Astrocyte of the spinal cord (primary cell): Measurements from ENCODE around the gene CPEB3.
A peak's percentile ranks its signal among the peaks of the same experiment; 100 is the strongest.

Experiments
- DNase-seq: peaks from one replicate; pipeline ENCODE4 v3.0.0; 2011; ENCODE audit warnings: low read depth, low spot score
- H3K4me3 ChIP-seq: 2 replicates; pipeline ENCODE4 v1.5.1; 2011; ENCODE audit warnings: low read depth, mild to moderate bottlenecking, low read length, moderate library complexity
- in situ Hi-C: cut with HindIII; loops from 2 replicates; pipeline ENCODE4 v1.10.0; 2017; ENCODE audit warnings: low sequenced_read_pairs
- TF ChIP-seq, protein P1 (sequence below): IDR thresholded peaks from 2 replicates; pipeline ENCODE4 v1.5.1; 2012; ENCODE audit warnings: low read depth, mild to moderate bottlenecking, low read length, inconsistent platforms

CPEB3 gene

DNA sequence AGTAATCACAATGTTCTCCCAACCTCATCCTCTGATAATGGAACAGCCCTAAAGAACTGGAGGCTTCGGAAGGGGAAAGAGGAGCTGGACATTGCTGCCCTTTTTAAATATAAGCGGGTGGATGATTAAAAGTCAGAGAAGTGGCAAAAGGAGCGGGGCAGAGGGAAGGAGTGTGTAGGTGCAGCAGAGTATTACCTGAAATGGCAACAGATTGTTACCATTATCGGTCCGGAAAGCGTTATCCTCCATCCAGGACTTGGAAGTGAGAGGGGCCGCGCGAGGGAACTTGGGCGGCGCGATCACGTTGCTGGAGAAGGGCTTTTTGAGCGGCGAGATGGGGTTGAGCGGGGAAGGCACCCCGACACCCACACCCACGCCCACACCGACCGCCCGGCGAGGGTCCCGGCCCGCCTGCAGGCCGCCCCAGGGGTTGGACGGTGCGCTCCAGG lies 51.7 kb downstream of the CPEB3 start:
- H3K4me3 ChIP-seq, result peak overlapping the region; percentile 67
- TF ChIP-seq, protein P1, sequence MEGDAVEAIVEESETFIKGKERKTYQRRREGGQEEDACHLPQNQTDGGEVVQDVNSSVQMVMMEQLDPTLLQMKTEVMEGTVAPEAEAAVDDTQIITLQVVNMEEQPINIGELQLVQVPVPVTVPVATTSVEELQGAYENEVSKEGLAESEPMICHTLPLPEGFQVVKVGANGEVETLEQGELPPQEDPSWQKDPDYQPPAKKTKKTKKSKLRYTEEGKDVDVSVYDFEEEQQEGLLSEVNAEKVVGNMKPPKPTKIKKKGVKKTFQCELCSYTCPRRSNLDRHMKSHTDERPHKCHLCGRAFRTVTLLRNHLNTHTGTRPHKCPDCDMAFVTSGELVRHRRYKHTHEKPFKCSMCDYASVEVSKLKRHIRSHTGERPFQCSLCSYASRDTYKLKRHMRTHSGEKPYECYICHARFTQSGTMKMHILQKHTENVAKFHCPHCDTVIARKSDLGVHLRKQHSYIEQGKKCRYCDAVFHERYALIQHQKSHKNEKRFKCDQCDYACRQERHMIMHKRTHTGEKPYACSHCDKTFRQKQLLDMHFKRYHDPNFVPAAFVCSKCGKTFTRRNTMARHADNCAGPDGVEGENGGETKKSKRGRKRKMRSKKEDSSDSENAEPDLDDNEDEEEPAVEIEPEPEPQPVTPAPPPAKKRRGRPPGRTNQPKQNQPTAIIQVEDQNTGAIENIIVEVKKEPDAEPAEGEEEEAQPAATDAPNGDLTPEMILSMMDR, result no peak
- in situ Hi-C loops, result no loop called here
- DNase-seq, result no peak

DNA sequence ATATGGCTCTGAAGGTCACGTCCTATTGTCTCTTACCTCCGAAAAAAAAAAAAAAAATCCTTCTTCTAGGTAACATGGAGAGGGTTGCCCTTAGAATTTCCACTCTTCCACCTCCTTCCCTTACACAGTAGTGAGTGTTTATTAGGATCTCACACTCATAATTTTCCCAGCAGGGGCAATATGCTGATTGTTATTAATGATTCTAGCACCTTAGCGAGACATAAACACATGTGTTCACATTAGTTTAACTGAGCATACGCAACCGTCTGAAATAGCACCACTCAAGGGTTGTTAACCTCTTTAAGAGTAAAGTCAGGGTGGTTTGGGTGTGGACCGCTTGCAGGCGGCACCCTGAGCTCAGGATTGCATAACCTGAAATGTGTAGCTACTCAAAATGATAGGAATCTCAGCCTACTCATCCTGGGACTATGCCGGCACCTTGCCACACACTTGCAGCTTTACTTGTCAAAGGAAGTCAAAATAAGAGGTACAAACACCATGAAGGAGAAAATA lies 52.2 kb downstream of the CPEB3 start:
- peak overlapping the region; percentile 67 for H3K4me3 ChIP-seq
- in situ Hi-C loops, result no loop called here
- TF ChIP-seq, protein P1, result no peak
- peak; percentile 26 for DNase-seq

DNA sequence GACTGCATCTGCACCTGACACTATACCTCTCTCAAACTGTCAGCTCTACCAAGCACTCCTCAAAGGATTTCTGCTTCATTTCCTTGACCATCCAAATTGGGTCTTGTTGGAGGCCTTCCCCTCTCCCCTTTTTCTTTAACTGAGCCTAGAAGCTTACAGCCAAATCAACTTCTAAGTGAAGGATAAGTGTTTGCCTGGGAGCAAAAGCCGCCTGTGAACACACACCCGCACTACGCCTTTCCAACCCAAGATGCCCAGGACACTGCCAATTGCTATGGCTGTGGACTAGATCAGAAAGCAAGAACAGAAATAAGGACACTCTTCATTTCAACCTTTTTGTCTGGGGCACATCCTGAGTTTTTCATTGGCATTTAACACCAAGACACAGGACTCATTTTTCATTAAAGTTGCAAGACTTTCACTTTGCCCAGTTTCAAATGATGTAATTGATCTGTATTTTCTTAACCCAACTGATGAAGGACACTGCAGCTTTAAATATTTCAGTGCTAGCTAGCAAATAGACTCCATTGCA lies 52.8 kb downstream of the CPEB3 start:
- TF ChIP-seq, protein P1, result no peak
- no peak overlapping the region for H3K4me3 ChIP-seq
- in situ Hi-C loops, result no loop called here
- DNase-seq, result no peak

DNA sequence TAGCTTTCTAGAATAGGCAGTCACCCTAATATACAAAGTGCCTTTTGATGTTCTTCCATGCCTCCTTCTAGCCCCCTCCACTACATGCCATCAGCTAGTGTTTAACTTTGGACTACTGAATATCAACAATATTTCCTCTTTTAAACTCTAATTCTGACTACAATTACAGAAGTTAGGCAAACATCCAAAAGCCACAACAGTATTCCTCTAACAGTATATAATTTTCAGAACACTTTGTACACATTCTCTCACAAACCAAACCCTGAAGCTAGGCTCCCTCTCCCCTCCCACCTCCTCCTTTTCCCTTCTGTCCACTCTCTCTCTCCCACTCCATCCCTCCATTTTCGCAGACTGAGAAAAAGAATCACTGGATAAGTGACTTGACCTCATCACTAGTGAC lies 59.7 kb downstream of the CPEB3 start:
- TF ChIP-seq, protein P1, result no peak
- DNase-seq, result no peak
- H3K4me3 ChIP-seq, result no peak overlapping the region
- in situ Hi-C loops, result no loop called here

DNA sequence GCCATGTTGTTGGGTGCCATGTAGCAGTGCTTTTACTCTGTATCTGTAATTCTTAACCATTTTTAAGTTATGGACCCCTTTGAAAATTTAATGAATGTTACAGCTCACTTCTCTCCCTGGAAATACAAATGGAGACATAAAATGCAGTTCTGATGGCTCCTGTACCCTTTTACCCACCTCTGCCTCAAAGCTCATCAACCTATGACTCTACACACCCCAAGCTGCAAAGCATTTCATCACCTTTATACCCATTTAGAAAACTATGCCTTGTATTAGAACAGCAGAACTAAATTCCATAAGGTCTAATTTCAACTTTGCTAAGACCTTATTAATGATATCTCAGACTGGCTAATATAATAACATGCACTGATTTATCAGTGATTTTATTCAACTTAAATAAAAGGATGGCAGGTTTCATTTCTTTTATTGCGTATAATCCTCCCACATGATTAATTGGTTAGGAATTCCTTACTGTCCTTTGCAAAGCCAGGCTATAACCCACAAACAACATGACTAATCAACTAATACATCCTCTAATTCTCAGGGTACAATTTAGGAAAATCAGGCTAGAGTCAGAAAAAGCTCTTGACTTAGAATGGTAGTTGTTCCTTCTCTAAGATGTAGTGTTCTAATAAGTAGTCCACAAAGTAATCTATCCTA lies 68.1 kb downstream of the CPEB3 start:
- no peak overlapping the region for H3K4me3 ChIP-seq
- peak; percentile 59 for DNase-seq
- in situ Hi-C loops, result no loop called here
- TF ChIP-seq, protein P1, result no peak

DNA sequence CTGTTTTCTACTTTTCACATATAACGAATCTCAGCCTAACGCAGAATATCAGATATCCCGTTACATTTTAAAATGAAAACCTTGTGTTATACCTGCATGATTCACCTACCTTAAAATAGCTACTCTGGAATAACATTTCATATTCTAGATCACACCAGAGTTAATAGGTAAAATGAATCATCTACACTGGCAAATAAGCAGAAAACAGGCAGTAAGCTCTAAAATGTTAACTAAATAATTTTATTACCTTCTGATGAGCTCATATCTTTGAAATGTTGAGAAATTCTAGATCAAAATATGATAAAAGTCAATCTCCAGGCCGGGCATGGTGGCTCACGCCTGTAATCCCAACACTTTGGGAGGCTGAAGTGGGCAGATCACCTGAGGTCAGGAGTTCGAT lies 71.3 kb downstream of the CPEB3 start:
- TF ChIP-seq, protein P1, result no peak
- no peak overlapping the region for H3K4me3 ChIP-seq
- DNase-seq, result no peak
- in situ Hi-C loops, result no loop called here
